Stimulated activated CD8-positive, alpha-beta memory T cell treated with anti-CD3 and anti-CD28 coated beads, Interleukin-12 subunit alpha, Interleukin-12 subunit beta, amount 100 ng/mL, for 1 hour (primary cell): Measurements from ENCODE around the gene TNS3.

Experiments
- DNase-seq: peaks from one replicate; pipeline ENCODE4 v3.0.0-alpha.2; 2020; ENCODE audit warnings: low read depth

TNS3 gene

DNA sequence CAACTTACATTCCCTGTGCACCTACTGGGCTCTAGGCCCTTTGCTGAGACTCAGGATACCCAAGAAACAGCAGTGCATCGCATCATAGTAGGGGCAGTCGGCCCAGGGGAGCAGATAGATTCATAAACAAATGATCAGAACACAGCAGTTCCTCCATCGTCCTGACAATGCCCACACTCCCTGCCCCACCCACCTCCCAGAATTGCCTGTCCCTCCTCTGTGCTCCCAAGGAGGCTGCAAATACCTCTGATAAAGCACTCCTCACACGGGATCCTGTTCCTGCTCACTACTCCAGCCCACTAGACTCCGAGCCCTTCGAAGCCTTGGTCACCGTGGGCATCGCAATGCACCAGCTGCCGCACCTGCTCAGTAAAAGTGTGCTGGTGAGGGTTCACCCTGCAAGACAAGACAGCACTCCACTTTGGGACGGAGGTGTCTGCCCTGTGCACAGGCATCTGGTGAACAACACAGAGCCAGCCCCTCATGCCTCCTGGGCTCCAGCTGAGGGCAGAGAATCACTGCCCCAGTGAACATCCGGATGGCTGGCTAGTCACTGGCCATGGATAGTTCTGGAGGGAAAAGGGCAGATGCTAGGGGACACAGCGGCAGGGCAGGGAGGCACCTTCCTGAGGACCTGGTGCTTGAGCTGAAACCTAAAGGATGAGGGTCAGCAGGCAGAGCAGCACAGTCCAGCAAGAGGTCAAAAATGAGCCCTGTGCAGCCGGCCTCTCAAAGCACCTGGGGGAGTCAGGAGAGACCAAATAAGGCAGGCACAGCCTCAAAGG is 60.7 kb downstream of the TNS3 start:
- no peak for DNase-seq

DNA sequence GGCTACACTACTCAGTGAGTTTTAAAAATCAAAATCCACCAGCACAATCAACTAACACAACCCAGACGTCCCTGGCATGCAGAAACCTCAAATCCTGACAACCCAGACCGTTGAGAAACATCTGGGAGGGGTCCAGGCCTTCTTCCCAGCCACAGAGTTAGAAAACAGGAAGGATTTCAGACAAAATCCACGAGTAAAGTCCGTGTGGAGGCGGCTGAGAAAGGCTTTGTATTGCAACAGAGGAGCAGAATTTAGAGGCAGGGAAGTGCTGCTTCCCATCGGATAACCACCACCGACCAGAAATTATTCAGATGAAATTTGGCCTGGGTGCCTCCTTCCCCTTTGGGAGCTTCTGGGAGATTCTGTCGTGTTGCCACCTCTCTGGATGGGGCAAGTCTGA is 61.5 kb downstream of the TNS3 start:
- no peak for DNase-seq

DNA sequence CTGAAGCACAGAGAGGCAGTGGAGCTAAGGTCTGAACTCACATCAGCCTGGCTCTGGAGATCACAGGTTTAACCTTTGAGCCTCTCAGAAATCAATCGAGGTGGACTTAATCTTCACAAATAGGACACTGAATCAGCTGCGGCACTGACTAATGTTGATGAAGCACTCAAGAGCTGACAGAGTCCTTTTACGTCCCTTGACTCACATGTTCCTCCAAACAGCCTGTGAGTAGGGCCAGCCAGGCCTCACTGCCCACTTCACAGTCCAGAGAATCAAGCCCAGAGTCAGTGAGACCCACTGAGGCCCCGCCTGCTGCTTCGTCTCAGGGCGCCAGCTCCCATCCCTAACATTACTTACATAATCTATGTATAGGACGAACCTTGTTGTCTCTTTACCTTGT is 63.1 kb downstream of the TNS3 start:
- DNase-seq = no peak

DNA sequence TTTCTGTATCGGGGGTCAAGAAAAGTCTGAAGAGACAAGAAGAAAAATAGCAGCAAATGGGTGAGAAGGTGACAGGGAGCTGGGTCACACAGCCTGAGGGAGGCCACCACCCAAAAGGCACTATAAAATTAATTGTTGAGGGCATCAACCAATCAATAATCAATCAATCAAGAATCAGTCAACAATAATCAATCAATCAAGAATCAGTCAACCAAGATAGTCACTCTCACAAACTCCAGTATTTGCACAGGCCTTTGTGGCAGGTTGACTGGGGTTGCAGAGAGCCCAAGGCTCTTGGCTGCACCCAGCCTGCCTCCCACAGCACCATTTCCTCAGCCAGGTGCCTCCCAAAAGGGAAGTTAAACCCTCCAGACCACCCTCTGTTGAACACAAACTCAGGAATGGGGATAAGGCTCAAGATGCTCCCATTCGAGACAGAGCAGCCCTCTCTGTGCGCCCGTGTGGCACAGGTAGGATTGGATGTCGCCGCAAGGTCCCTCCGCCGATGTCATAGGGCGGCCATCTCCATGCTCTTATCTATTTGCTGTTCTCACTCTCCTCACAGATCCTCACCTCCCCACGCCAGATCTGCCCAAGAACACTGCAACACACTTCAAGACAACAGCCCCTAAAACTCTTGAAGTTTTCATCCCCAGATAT is 64.0 kb downstream of the TNS3 start:
- no peak for DNase-seq

DNA sequence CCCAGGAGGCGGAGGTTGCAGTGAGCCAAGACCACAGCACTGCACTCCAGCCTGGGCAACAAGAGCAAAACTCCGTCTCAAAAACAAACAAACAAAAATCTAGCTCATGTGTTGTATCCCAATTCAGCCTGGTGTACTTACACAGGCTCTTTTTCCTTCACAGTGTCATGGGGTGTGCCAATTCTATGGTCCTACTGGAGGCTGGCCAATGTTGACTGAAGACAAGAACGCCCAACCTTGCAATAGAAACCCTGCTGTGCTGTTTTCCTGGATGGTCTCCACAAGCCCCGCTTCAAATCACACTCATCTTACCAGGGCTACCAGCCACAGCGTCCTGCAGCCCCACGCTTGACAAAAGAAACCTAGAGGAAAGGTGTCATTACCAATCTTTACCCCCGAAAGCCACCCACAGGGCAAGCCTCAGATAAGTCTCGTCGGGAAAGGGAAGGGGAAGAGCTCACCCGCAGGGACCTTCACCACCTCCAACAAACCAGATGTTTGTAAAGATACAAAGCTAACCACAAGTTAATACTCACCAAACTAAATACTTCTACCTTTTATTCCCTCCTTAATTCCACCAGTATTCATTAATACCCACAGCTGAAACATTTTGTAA is 64.8 kb downstream of the TNS3 start:
- DNase-seq = no peak

DNA sequence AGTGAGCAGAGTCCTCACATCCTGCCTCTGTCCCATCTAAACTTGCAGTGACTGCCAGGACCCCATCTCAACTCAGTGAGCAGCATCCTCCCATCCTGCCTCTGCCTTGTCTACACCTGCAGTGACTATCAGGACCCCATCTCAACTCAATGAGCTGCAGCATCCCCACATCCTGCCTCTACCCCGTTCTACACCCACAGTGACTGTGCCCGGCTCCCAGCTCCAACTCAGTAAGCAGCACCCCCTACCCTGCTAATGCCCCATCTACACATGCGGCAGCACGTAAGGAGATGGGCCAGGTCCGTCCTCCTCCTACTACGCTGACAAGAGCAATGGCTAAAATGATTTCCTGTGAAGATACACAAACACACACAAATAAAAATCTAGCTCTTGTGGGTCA is 65.5 kb downstream of the TNS3 start:
- DNase-seq = no peak

DNA sequence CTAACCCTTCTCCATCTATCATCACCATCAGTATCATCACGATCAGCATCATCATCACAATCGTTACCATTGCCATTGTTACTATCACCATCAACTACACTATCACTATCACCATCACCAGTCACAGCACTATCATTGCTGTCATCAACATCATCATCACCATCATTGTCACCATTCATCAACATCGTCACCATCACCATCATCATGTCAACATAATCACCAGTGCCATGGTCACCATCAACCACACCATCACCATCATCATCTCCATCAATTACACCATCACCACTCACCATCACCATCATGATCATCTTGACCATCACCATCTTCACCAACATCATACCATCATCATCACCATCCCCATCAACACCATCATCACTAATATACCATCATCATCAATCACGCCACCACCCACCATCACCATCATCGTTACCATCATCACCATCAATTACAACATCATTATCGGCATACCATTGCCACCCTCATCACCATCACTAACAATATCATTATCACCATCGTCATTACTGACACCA is 66.5 kb downstream of the TNS3 start:
- no peak for DNase-seq

DNA sequence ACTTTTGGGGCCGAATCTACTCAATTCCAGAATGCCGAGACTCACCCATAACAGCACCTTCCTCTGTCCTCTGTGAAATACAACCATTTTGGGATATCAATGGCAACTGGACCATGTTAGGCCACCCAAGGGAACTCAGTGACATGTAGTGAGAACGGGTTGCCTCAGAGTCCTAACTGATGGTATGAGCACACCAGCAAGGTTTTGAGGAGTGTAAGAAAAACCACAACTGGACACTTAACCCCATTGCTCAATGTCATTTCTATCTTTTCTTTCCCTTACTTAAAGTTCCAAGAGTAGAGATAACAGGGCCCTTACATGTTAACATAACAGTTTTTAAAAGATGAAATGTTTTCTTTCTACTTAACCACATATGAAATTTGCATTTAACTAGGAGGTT is 67.1 kb downstream of the TNS3 start:
- DNase-seq = no peak

DNA sequence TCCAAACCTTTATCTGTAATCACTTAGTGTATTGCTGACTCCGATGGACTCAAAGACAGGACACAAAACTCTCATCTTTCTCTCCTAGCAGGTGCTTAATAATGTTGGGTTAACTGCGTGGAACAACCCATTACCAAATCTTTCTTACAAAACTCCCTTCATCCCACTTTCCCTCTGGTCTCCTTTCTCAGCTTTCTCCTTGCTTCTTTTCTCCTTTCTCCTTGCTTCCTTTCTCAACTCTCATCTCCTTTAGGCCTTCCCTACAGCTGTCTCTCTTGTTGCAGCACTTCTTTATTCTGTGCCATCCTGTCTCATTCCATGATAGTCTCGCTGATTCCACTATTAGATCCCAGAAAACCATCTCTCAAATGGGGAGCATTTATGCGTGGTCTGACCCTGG is 67.5 kb downstream of the TNS3 start:
- DNase-seq = no peak

DNA sequence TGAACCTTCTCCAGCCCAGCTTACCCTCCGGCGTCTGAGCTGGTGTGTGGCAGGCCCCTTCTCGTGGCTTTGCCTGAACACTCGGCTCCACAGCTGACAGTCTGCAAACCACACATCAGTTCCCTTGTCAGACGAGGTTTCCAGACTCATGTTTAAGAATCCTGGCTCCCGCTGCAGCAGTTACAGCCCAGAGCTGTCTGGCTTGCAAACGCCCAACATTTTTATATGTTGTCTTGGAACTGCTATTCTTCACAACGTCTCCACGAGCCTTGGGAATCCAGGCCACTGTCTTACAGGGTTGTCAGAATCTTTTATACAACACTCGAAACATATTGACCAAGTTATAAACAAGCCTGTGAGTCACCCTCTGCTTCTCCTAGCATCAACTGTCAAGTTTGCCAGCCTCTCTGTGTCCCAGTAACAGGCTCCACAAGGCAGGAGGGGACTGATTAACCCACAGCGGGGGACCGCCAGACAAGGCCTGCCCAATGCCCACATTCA is 68.1 kb downstream of the TNS3 start:
- no peak for DNase-seq

DNA sequence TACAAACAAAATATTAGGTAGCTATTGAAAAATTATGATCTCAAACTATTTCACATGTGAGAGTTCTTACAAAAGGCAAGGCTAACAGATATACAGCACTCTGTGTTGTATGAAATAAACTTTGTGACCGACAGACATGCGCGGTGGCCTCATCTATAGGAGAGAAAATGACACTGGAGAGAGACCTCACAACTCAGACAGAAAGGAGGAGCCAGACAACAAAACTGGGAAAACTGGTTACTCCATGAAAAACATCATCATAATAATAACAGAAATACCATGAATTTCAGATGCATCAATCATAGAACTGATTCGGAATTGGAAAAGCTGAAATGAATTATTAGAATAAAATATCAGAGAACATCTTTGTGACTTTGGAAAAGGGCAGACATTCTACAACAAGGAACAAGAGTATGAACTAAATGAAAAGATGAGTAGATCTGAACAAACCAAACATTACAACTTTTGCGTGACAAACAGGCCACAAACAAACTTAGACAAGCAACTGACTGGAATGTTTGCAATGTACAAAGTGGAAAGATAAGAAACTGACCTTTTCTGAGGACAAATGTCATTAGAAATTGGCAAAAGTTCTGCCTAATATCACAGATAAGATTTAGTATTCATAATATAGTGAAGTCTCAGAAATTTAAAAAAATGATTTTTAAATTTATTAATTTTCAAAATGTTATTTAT is 69.3 kb downstream of the TNS3 start:
- no peak for DNase-seq

DNA sequence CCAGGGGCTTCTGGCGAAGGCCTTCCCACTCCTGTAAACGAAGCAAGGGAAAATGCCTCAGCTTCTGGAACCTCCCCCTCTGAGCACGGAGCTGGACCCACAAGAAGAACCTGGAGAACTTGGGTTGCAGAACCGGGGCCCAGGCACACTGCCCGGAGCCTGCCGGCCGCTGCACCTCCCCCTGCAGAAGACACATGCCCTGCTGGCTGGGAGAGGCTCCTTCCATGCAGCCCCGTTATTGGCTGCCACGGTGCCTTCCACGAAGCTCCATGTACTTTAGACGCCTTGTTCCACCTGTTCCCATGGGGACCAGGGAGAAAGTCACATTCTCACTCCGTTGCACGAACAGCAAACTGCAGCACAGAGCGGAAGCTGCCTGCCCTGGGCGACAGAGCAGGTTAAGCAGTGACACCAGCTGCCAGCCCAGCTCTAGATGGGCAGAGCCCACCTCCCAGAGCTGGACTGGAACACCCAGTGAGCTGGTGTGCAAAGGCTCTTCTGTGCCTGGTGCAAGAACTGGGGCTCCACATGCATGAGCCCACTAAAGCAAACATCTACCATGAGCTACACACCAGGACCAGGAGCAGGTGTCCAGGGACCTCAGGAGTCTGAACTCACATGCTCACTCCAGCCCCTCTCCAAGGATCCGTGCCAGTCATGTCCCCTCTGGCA is 70.1 kb downstream of the TNS3 start:
- no peak for DNase-seq

DNA sequence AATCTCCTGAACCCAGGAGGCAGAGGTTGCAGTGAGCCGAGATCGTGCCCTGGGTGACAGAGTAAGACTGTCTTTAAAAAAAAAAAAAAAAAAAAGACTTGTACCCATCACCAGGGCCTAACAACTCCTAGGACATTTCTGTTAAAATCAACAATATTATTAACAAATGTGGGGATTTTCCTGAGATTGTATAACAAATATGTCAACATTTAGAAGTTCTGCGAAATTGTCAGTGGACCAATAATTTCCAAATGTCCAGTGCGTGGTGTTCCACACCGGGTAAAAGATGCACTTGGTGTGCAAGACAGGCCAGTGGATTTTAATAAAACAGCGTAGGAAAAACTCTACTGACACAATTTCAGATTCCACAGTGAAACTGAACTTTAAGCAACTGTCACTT is 71.1 kb downstream of the TNS3 start:
- DNase-seq = no peak

DNA sequence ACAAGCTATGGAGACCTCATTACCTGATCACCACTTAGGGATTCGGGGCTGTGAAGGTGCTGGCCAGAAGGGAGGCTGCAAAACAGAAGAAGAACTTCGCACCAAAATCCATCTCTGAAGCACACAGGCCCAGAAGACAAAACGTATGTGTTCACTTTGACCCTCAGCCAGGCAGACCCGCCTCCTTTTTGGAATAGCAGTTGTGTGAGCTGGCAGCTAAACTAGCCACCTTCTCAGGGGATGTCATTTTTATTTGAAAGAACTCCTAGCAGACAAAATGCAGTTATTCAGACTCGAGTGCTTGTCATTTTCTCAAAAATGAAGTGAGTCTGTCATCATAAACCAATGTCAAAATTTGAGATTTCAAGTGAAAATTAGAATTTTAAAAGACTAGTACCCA is 71.7 kb downstream of the TNS3 start:
- no peak for DNase-seq

DNA sequence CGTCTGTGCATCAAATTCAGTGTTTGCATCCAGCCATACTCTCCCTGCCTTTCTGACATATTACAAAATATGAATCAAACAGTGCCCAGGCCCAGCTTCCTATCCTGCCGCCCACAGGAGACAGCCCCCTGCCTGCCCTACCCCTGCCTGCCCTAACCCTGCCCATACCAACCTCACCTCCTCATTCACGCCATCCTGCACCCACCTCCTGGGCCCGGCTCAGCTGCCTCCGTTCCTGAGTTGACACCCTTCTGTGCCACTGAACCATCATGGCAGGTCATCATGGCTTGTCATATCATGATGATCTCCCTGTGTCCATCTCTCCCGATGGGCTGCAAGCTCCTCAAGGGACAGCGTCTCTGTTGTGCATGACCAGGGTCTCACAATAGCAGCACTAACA is 72.3 kb downstream of the TNS3 start:
- DNase-seq = no peak

DNA sequence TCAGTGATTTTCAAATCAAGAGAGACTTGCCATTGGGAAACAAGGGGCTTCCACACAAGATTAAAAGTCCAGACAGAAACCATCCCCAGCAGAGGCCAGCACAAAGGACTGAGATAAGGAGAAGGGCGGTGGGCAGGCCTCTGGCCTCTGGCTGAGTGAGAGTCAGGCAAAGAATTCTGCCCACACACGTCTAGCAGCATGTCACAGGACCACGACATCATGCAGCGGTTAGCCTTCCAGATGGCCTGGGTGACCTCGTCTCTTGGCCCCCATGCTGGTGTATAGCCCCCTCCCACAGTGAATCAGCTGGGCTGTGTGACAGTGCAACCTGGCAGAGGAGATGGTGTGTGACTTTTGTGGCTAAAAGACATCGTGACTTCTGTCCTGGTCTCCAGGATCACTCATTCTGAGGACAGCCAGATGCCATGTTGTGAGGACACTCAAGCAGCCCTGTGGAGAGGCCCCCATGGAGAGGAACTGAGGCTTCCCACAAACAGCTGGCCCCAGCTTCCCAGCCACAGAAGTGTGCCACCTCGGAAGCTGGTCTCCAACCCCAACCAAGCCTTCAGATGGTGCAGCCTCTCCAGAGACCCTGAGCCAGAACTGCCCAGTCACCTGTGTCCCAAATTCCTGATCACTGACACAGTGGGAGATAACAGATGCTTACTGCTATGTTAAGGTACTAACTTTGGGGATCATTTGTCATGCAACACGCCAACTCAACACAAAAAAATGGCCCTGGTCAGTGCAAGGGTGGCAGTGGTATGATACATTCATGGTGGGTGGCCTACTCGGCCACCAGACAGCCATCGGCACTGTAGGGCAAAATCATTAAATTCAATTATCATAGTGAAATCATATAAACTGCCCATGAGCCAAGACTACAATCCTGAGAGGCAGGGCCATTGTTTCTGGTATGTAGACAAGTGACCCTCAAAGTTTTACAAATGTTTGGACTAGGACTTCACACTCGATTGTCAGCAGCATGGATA is 73.2 kb downstream of the TNS3 start:
- no peak for DNase-seq

DNA sequence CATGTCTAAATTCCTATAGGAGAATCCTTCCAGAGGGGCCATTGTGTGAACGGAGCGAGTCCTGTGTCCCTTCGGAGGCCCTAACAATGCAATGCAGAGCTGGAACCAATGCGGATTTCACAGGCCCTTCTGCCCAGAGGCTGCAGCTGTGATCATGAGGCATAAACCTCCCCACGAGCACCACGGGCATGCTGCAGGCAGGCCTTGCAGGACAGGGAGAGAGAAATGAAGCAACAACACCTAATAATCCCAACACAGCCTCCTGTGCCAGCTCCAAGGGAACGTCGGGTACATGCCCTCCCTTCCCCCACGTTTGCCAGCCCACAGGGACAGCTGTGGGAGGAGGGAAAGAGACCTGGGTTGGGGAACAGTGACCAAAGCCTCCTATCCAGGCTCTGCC is 74.4 kb downstream of the TNS3 start:
- DNase-seq = no peak

DNA sequence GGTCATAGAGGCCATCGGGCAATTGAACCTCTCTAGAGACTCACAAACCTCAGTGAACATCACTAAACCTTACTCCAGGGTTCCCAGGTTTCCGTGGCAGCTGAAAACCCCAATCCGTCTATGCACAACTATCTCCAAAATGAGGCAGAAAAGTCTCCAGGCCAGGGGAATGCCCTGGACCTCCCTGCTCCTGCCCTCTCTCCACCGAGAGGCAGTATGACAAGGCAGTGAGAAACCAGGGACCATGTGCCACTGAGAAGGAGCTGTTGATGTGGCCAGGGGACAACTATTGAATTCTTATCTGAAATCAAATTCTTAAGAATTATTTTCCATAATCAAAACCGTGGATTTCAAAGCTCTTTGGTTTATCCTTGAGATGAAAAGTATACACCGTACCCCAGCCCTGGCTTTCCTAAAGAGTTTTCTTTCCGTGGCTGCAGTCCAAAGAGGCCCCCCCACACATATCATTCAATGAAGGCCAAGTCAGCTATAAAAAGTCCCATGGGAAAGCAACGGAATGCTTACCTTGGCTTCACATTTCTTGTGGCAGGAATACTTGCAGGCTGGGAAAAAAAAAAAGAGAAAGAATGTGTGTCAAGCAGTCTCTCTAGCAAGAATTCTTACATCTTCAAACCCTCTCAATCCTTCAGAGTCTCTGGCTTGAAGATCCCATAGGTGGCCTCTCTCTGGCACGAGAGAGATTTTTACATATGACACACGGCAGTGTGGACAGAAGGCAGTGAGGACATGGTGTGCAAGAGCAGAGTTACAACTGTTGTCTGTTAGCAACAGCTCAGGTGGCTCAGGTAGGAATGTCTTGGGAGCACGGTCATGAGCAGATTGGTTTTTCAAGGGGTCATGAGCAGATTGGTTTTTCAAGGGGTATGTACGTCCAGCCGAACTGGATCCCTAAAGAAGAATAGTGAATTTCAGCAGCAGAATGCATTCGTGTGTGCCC is 75.2 kb downstream of the TNS3 start:
- no peak for DNase-seq

DNA sequence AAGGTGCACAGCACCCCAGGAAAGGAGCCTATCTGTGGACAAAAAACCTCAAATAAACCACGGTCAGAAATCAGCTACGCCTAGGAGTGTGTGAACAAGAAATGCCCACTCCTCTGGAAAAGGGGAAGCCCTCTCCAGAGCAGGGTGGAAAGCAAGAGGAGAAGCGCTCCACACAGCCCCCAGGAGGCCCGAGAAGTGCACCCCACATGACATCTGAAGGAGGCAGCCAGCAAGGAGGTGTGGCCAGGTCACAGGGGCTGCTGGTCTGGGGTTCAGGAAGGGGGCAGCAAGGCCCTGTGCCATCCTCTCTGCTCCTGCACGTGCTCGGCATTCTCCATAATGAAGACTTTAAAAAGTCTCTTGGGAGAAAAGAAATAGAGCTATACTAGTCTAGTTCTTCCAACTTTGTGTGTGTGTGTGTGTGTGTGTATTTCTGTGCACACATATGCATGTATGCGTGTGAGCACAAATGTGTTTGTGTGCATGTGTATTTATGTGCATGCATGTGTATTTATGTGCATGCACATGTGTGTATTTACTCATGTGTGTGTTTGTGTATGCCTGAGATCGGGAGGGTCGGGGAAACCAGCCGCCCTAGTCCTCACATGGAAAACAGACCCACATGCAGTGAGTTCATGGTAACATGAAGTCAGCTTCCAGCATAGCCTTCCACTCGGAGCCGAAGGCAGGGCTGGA is 76.5 kb downstream of the TNS3 start:
- DNase-seq = no peak
